Prostate gland (tissue), 2 donors: ENCODE measurements around the gene MIF. TPM values are rescaled to one million over a fixed set of nuclear protein-coding genes. Genes with fewer than 3 reads are reported as not detected.

Experiments
- DNase-seq: peaks from one replicate; pipeline ENCODE4 v3.0.0-alpha.2; 2019; ENCODE audit warnings: low spot score
- H3K27ac ChIP-seq, 2 donors: fragments of 200-600 bp; sonication (generic); 2 replicates each; pipeline ENCODE4 v1.5.1; 2017 to 2019
- H3K27me3 ChIP-seq: fragments of 200-600 bp; sonication (generic); replicated peaks from 2 replicates; pipeline ENCODE4 v1.5.1; 2019; ENCODE audit not compliant: insufficient read depth
- H3K36me3 ChIP-seq, 2 donors: fragments of 200-600 bp; sonication (generic); 1 replicate in 1 of 2; 2 replicates in 1 of 2; pipeline versions ENCODE4 v1.5.1 to v1.8.1; 2017 to 2019
- H3K4me1 ChIP-seq: fragments of 200-600 bp; sonication (generic); replicated peaks from 2 replicates; pipeline ENCODE4 v1.5.1; 2019
- H3K4me3 ChIP-seq, 2 donors: fragments of 200-600 bp; sonication (generic); 2 replicates each; pipeline ENCODE4 v1.5.1; 2017 to 2019
- H3K9me3 ChIP-seq: fragments of 200-600 bp; sonication (generic); 2 replicates; pipeline ENCODE4 v1.5.1; 2017
- POLR2A ChIP-seq: fragments of 450-650 bp; IDR thresholded peaks from one replicate; pipeline ENCODE4 v1.6.1; 2016; ENCODE audit warnings: antibody characterized with exemption, mild to moderate bottlenecking
- POLR2AphosphoS5 ChIP-seq: sonication (generic); formaldehyde crosslinking; IDR thresholded peaks from one replicate; pipeline ENCODE4 v1.6.1; 2017; ENCODE audit warnings: antibody characterized with exemption
- WGBS: methylation state at CpG from one replicate; pipeline ENCODE4 v1.1.5; 2018; 5-methylcytosine and 5-hydroxymethylcytosine counted together
- intact Hi-C: fragments of 100-400 bp; cut with DNase I; formaldehyde crosslinking; loops from one replicate; pipeline ENCODE4 v1.14.2; 2022
- total RNA-seq, 2 donors: library from RNA; depleted of rRNA; stranded (reverse); fragments of >200 nt; gene quantifications; one replicate each; pipeline ENCODE4 v1.1.0, GENCODE V29; 2016
- TF ChIP-seq, protein P1 (sequence below), 4 experiments: fragments of 200-600 bp in 2 of 4; fragments of 450-650 bp in 2 of 4; sonication (generic) in 2 of 4; IDR thresholded peaks; 1 replicate in 3 of 4; 2 replicates in 1 of 4; pipeline ENCODE4 v1.5.1; 2016 to 2019; ENCODE audit warnings: antibody characterized with exemption in 4 of 4, mild to moderate bottlenecking in 2 of 4, moderate library complexity in 2 of 4

The MIF gene
- total RNA-seq, 2 donors from 2014 or later: 501 to 587 TPM

DNA sequence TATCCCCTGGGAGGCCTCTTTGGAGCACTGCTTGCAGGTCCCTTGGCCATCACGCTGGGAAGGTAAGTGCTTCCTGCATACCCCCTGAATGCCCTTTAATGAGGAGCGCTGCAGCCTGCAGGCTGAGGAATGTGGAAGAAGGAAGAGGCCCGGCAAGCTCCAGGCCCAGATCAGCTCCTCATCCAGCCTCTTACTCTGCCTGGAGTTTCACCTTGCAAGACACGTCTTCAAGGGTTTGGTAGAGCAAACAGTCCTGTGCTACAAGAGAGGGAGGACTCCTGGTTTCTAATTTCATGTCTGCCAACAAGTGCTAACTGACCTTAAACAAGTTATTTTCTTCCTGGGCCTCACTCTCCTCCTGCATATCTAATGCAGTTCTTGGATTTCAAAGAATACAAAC is 25.6 kb upstream of the MIF start:
- Histone ChIP-seq H3K27me3 (no peaks in the 10 kb centered on the region), H3K4me1 (no peaks in the 10 kb centered on the region), H3K4me3 (no peak overlapping the region), H3K9me3 (no peaks in the 10 kb centered on the region), H3K36me3 (no peaks in the 10 kb centered on the region), H3K27ac (no peak overlapping the region)
- DNase-seq: no peak
- whole genome bisulfite sequencing: 82% methylated on average over 4 of the region's 4 CpGs
- intact Hi-C loops: no loop called here
- TF ChIP-seq POLR2A: no peak
- no peak for TF ChIP-seq POLR2AphosphoS5
- TF ChIP-seq, protein P1, sequence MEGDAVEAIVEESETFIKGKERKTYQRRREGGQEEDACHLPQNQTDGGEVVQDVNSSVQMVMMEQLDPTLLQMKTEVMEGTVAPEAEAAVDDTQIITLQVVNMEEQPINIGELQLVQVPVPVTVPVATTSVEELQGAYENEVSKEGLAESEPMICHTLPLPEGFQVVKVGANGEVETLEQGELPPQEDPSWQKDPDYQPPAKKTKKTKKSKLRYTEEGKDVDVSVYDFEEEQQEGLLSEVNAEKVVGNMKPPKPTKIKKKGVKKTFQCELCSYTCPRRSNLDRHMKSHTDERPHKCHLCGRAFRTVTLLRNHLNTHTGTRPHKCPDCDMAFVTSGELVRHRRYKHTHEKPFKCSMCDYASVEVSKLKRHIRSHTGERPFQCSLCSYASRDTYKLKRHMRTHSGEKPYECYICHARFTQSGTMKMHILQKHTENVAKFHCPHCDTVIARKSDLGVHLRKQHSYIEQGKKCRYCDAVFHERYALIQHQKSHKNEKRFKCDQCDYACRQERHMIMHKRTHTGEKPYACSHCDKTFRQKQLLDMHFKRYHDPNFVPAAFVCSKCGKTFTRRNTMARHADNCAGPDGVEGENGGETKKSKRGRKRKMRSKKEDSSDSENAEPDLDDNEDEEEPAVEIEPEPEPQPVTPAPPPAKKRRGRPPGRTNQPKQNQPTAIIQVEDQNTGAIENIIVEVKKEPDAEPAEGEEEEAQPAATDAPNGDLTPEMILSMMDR (IDR thresholded peaks at IDR 0.05): no peak

DNA sequence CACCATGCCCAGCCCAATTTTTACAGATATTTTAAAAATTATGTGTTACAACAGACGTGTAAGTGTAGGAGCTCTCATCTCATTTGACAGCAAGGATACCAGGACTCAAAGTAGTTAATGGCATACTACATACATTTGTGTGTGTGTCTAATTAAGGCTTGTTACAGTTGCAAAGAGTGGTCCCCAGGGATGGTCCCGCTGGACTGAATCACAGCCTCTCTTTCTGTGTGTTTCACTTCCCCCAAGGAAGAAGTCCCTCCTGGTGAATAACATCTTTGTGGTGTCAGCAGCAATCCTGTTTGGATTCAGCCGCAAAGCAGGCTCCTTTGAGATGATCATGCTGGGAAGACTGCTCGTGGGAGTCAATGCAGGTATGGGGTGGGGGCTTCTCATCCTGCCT is 19.3 kb upstream of the MIF start:
- H3K4me3 ChIP-seq: no peak overlapping the region
- H3K27ac ChIP-seq: no peak overlapping the region
- H3K4me1 ChIP-seq: no peaks in the 10 kb centered on the region
- no peak for DNase-seq
- H3K27me3 ChIP-seq: no peaks in the 10 kb centered on the region
- H3K36me3 ChIP-seq: no peaks in the 10 kb centered on the region
- WGBS: 92% methylated on average over 4 of the region's 4 CpGs
- no peaks in the 10 kb centered on the region for H3K9me3 ChIP-seq
- intact Hi-C loops: no loop called here
- TF ChIP-seq POLR2A: no peak
- no peak for TF ChIP-seq POLR2AphosphoS5
- TF ChIP-seq, protein P1 (IDR thresholded peaks at IDR 0.05): no peak

DNA sequence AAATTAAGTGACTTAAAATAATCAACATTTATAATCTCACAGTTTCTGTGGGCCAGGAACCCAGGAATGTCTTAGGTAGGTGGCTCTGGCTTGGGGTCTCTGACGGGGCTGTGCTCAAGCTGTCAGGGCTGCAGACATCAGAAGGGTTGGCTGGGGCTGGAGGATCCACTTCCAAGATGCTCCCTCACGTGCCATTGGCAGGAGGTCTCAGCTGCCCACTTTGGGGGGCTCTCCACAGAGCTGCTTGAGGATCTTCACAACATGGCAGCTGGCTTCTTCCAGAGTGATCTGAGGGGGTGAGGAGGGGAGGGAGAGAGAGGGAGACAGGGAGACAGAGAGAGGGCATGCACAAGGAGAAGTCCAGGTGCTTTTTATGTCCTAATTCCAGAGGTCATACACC is 18.4 kb upstream of the MIF start:
- 84% methylated on average over 2 of the region's 2 CpGs for WGBS
- intact Hi-C loops: no loop called here
- no peak overlapping the region for H3K4me3 ChIP-seq
- no peak overlapping the region for H3K27ac ChIP-seq
- no peaks in the 10 kb centered on the region for H3K4me1 ChIP-seq
- no peaks in the 10 kb centered on the region for H3K9me3 ChIP-seq
- H3K36me3 ChIP-seq: no peaks in the 10 kb centered on the region
- H3K27me3 ChIP-seq: no peaks in the 10 kb centered on the region
- no peak for TF ChIP-seq POLR2A
- no peak for TF ChIP-seq POLR2AphosphoS5
- TF ChIP-seq, protein P1 (IDR thresholded peaks at IDR 0.05): no peak
- DNase-seq: no peak

DNA sequence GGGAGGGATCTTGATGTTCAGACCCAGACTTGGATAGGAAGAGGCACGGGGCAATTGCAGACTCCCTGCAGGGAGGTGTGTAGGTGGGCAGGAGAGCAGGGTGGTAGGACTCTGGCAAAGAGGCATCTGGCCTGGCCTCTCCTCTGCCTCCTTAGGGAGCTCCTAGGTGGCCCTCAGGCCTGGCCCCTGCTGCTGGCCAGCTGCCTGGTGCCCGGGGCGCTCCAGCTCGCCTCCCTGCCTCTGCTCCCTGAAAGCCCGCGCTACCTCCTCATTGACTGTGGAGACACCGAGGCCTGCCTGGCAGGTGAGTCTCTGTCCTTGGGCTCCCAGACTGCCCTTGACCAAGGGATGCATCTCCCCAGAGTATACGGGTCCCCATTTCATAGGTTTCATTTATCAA is 16.6 kb upstream of the MIF start:
- H3K36me3 ChIP-seq: no peaks in the 10 kb centered on the region
- no peak for DNase-seq
- H3K27me3 ChIP-seq: no peaks in the 10 kb centered on the region
- H3K4me1 ChIP-seq: no peaks in the 10 kb centered on the region
- no peaks in the 10 kb centered on the region for H3K9me3 ChIP-seq
- no peak overlapping the region for H3K27ac ChIP-seq
- WGBS: 97% methylated on average over 8 of the region's 8 CpGs
- intact Hi-C loops: no loop called here
- TF ChIP-seq POLR2A (no peak), POLR2AphosphoS5 (no peak)
- TF ChIP-seq, protein P1 (IDR thresholded peaks at IDR 0.05): no peak
- no peak overlapping the region for H3K4me3 ChIP-seq

DNA sequence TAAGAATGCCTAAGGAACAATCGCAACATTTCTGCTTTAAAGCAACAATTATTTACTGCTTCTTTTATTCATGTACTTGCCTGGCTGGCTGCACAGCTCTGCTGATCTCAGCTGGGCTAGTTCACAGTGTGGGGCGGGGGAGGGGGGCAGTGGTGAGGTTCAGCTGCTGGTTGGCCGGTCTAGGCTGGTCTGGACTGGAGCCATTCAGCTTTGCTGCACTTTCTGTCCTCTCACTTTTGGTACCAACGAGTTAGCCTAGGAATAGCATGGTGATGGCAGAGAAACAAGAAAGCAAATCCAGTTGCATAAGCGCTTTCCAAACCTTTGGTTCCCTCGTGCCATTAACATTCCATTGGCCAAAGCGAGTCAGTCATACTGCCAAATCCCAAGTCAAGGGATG is 16.0 kb upstream of the MIF start:
- no peaks in the 10 kb centered on the region for H3K27me3 ChIP-seq
- no peak overlapping the region for H3K27ac ChIP-seq
- WGBS: 80% methylated on average over 7 of the region's 7 CpGs
- intact Hi-C loops: no loop called here
- no peak overlapping the region for H3K4me3 ChIP-seq
- no peak for DNase-seq
- TF ChIP-seq, protein P1 (IDR thresholded peaks at IDR 0.05): no peak
- TF ChIP-seq POLR2A: no peak
- TF ChIP-seq POLR2AphosphoS5: no peak
- no peaks in the 10 kb centered on the region for H3K36me3 ChIP-seq
- no peaks in the 10 kb centered on the region for H3K9me3 ChIP-seq
- no peaks in the 10 kb centered on the region for H3K4me1 ChIP-seq
